Measurements from ENCODE around the gene PLD2. TPM values are rescaled to one million over a fixed set of nuclear protein-coding genes. Genes with fewer than 3 reads are reported as not detected.

PLD2 gene, protein sequence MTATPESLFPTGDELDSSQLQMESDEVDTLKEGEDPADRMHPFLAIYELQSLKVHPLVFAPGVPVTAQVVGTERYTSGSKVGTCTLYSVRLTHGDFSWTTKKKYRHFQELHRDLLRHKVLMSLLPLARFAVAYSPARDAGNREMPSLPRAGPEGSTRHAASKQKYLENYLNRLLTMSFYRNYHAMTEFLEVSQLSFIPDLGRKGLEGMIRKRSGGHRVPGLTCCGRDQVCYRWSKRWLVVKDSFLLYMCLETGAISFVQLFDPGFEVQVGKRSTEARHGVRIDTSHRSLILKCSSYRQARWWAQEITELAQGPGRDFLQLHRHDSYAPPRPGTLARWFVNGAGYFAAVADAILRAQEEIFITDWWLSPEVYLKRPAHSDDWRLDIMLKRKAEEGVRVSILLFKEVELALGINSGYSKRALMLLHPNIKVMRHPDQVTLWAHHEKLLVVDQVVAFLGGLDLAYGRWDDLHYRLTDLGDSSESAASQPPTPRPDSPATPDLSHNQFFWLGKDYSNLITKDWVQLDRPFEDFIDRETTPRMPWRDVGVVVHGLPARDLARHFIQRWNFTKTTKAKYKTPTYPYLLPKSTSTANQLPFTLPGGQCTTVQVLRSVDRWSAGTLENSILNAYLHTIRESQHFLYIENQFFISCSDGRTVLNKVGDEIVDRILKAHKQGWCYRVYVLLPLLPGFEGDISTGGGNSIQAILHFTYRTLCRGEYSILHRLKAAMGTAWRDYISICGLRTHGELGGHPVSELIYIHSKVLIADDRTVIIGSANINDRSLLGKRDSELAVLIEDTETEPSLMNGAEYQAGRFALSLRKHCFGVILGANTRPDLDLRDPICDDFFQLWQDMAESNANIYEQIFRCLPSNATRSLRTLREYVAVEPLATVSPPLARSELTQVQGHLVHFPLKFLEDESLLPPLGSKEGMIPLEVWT
- polyA plus RNA-seq (ENCODE audit: insufficient read length in 4 of 4) = 10 to 100 TPM; 30.5 to 52.9 (median 43.5) TPM

- no peak for DNase-seq (ENCODE audit: low read depth in 4 of 4, low spot score in 2 of 4)
Measured at GRCh38 chr17:4806777-4807604, at the start of gene PLD2. Gene PLD2 (plus strand): TSS chr17:4807152. CDS start chr17:4807773, 621 bp downstream.

GRCh38 chr17:4759776-4760236 lies 47.1 kb upstream of the PLD2 start:
- no peak for DNase-seq (ENCODE audit: low read depth in 4 of 4, low spot score in 2 of 4)

DNA sequence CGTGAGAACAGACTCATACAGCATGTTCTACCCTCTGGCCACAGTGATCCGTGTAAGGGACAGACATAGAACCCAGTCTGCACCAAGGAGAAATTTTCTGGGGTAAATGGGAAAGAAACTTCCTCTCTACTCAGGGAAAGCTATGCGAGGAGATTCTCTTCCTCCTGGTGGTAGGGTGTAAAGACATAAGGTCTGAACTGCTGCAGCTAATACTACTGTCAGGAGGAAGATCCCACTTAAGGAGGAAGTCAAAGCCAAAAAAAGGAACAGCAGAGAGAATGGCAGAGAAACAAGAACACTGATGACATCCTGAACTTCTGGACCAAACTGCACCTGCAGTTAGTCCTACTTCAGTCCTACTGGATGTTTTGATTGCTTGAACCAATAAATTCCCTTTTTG lies 42.4 kb upstream of the PLD2 start:
- DNase-seq (ENCODE audit: low read depth in 4 of 4, low spot score in 2 of 4) = no peak

DNA sequence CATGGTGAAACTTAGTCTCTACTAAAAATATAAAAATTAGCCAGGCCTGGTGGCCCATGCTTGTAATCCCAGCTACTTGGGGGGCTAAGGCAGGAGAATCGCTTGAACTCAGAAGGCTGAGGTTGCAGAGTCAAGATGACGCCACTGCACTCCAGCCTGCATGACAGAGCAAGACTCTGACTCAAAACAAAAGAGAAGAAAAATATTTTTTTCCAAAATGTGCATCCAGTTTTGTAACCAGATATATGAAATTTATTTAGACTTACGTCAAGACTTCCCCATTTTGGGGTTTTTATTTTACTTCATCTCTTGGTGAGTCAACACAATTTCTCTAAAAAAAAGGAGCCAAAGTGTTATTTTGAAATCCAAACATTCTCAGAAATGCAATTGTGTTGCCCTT lies 40.8 kb upstream of the PLD2 start:
- DNase-seq (ENCODE audit: low read depth in 4 of 4, low spot score in 2 of 4) = no peak

- DNase-seq (ENCODE audit: low read depth in 4 of 4, low spot score in 2 of 4) = no peak
Measured at GRCh38 chr17:4766723-4767122, 40.2 kb upstream of the PLD2 start.

GRCh38 chr17:4768298-4768697 lies 38.7 kb upstream of the PLD2 start:
- no peak for DNase-seq (ENCODE audit: low read depth in 4 of 4, low spot score in 2 of 4)

GRCh38 chr17:4769628-4770027 lies 37.3 kb upstream of the PLD2 start:
- DNase-seq (ENCODE audit: low read depth in 4 of 4, low spot score in 2 of 4) = no peak

- DNase-seq (ENCODE audit: low read depth in 4 of 4, low spot score in 2 of 4) = no peak
Measured at GRCh38 chr17:4771519-4772234, 35.3 kb upstream of the PLD2 start, which contains the start of gene TM4SF5. Gene TM4SF5 (plus strand): TSS chr17:4771886. CDS start chr17:4771923, 37 bp downstream.

GRCh38 chr17:4772235-4772613 lies 34.7 kb upstream of the PLD2 start:
- DNase-seq (ENCODE audit: low read depth in 4 of 4, low spot score in 2 of 4) = no peak

DNA sequence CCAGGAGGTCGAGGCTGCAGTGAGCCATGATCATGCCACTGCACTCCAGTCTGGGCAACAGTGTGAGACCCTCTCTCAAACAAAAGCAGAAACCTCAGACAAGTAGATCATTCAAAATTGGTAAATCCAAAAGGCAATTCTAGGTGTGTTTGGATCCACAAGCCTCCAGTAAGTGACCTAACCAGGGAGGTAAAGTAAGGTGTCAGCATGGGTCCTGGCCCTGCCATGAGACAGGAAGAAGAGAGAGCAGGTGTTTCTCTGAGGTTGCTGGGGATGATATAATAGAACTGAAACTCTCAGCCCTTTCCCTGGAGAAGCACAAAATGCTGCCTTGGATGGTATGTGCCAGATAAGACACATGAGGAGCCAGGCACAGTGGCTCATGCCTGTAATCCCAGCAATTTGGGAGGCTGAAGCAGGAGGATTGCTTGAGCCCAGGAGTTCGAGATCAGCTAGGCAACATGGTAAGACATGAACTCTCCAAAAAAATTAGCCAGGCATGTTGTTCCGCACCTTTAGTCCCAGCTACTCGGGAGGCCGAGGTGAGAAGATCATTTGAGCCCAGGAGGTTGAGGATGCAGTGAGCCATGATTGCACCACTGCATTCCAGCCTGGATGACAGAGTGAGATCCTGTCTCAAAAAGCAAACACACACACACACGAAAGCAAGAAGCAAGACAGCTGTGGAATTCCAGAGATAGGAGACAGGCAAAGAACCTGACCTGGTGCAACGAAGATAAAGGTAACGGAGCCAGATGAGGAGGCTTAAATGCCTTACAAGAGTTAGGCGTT lies 28.8 kb upstream of the PLD2 start:
- DNase-seq (ENCODE audit: low read depth in 4 of 4, low spot score in 2 of 4) = no peak

DNA sequence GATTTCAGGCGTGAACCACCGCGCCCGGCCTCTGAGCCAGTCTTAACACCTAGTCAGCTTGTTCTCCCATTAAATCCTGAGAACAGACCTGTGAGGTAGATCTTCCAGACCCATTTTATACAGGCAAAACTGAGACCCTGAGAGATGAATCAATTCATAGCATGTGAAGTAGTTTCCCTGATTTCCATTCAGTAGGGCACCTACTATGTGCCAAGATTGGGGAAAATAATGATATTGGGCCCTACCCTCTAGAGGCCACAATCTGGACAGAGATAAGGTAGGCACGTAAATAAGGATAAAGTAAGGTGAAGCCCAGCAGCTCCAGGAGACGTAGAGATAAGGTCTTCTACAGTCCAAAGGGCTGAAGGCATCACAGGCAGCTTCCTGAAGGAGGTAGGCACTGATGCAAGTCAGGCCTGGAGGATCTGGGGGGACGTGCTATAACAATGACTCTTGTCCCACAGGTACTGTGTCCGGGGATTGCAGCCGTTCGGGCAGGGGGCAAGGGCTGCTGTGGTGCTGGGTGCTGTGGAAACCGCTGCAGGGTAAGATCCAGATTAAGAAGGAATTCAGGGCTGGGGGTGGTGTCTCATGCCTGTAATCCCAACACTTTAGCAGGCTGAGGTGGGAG lies 26.5 kb upstream of the PLD2 start:
- DNase-seq (ENCODE audit: low read depth in 4 of 4, low spot score in 2 of 4) = no peak

- DNase-seq (ENCODE audit: low read depth in 4 of 4, low spot score in 2 of 4) = no peak
Measured at GRCh38 chr17:4782652-4783051, 24.3 kb upstream of the PLD2 start.

GRCh38 chr17:4785311-4786105 lies 21.4 kb upstream of the PLD2 start:
- no peak for DNase-seq (ENCODE audit: low read depth in 4 of 4, low spot score in 2 of 4)

- no peak for DNase-seq (ENCODE audit: low read depth in 4 of 4, low spot score in 2 of 4)
Measured at GRCh38 chr17:4786106-4786511, 20.8 kb upstream of the PLD2 start, which contains the start of gene VMO1. Gene VMO1 (minus strand): TSS chr17:4786364. CDS start chr17:4786352, 12 bp downstream.

DNA sequence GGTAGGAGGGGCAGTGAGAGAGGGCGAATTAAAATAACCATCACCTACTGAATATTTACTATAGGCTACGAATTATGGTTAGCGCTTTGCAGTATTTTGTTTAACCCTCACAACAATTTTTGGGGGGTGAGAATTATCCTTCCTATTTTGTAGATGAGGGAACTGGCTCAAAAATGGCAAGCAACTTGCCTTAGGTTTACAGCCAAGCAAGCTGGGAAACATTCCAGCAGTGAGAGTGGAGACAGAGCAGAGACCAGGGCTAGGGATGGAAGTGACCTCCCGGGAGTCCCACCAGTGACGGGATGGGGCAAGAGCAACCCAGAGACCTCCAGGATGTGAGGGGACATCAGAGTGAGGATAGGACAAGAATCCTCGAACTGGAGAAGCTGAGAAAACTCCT lies 20.4 kb upstream of the PLD2 start:
- no peak for DNase-seq (ENCODE audit: low read depth in 4 of 4, low spot score in 2 of 4)

DNA sequence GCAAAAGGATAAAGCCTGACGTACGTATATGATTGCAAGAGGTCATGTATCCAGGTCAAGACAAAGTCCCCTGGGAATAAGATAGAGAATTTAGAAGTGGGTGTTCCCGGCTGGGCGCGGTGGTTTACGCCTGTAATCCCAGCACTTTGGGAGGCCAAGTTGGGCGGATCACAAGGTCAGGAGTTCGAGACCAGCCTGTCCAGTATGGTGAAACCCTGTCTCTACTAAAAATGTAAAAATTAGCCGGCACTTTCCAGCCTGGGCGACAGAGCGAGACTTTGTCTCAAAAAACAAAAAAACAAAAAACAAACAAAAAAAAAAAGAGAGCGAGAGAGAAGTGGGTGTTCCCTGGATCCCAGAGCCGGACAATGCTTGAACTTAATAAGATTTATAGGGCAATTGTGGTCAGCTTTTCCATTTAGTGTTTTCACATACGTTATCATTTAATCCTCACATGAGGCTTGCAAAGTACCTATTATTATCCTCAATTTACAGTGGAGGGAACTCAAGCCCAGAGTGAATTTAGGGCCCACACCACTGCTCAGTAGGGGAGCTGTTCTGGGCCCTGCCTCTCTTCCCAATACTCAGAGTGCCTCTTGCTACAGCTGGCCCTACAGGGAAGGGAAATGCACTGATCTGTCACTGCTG lies 18.7 kb upstream of the PLD2 start:
- no peak for DNase-seq (ENCODE audit: low read depth in 4 of 4, low spot score in 2 of 4)
